Gastroesophageal sphincter (tissue), 4 donors: ENCODE data around the gene OXNAD1. TPM values are rescaled to one million over a fixed set of nuclear protein-coding genes. Genes with fewer than 3 reads are reported as not detected.

Source experiments
- ATAC-seq: fragments of 150-250 bp; one replicate; pipeline ENCODE4 v1.9.1; 2016; ENCODE audit warnings: mild to moderate bottlenecking, moderate library complexity
- H3K27ac ChIP-seq, 4 donors: fragments of 200-600 bp; sonication (generic) in 3 of 4; 1 replicate in 3 of 4; 2 replicates in 1 of 4; pipeline ENCODE4 v1.5.1; 2016 to 2019
- H3K27me3 ChIP-seq: fragments of 200-600 bp; sonication (generic); one replicate; pipeline ENCODE4 v1.5.1; 2019
- H3K36me3 ChIP-seq, 2 donors: fragments of 200-600 bp; sonication (generic); one replicate each; pipeline ENCODE4 v1.5.1; 2019; ENCODE audit warnings: control low read depth in 1 of 2
- H3K4me1 ChIP-seq, 3 donors: fragments of 200-600 bp; sonication (generic); 1 replicate in 2 of 3; 2 replicates in 1 of 3; pipeline ENCODE4 v1.5.1; 2016 to 2019; ENCODE audit warnings: control low read depth in 2 of 3
- H3K4me3 ChIP-seq, 2 donors: fragments of 200-600 bp; sonication (generic); one replicate each; pipeline ENCODE4 v1.5.1; 2019; ENCODE audit warnings: mild to moderate bottlenecking in 1 of 2, moderate library complexity in 1 of 2
- H3K9me3 ChIP-seq, 3 donors: fragments of 200-600 bp; sonication (generic); one replicate each; pipeline ENCODE4 v1.5.1; 2017 to 2019; ENCODE audit warnings: control low read depth in 2 of 3
- EP300 ChIP-seq: sonication (generic); formaldehyde crosslinking; IDR thresholded peaks from one replicate; pipeline ENCODE4 v1.6.1; 2017; ENCODE audit warnings: antibody characterized with exemption, mild to moderate bottlenecking
- POLR2A ChIP-seq, 2 donors: fragments of 450-650 bp; IDR thresholded peaks; one replicate each; pipeline ENCODE4 v1.6.1; 2017; ENCODE audit warnings: antibody characterized with exemption in 2 of 2, mild to moderate bottlenecking in 2 of 2, moderate library complexity in 1 of 2
- POLR2AphosphoS5 ChIP-seq: sonication (generic); formaldehyde crosslinking; IDR thresholded peaks from one replicate; pipeline ENCODE4 v1.6.1; 2017; ENCODE audit warnings: antibody characterized with exemption
- WGBS, 2 donors: methylation state at CpG; one replicate each; pipeline ENCODE4 v1.1.5; 2018; ENCODE audit warnings: low coverage in 1 of 2; 5-methylcytosine and 5-hydroxymethylcytosine counted together
- total RNA-seq, 4 donors: library from RNA; depleted of rRNA; stranded (reverse); fragments of >200 nt; gene quantifications; one replicate each; pipeline ENCODE4 v1.1.0, GENCODE V29; 2016
- TF ChIP-seq, protein P1 (sequence below), 4 experiments: fragments of 200-600 bp in 2 of 4; fragments of 450-650 bp in 2 of 4; sonication (generic) in 1 of 4; IDR thresholded peaks; one replicate each; pipeline ENCODE4 v1.5.1; 2017 to 2019; ENCODE audit warnings: antibody characterized with exemption in 4 of 4, mild to moderate bottlenecking in 2 of 4, moderate library complexity in 2 of 4

Gene OXNAD1
- total RNA-seq, 4 donors from 2014 or later, result 10.2 to 13.2 (median 12.4) TPM

DNA sequence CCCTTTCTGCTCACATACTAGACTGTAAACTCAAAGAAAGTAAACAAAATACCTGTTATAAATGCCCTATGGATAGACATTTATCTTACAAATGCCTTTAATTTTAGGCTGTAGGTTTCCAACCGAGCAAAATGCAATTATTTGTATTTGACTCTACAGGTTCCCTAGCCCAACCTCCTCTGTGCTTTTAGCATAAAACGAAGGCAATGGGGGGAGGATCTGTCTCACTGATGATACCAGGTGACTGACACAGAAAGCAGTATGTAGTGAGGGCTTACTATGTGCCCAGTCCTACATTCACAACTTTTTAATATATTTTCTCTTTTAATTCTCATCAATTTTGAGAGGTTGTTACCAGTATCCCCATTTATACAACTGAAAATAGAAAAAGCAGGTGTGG lies 87.4 kb downstream of the OXNAD1 start:
- 57 to 81% methylated on average over 2 of the region's 2 CpGs for WGBS, 2 donors
- Histone ChIP-seq H3K27me3 (no peaks in the 10 kb centered on the region), H3K9me3 (no peaks in the 10 kb centered on the region), H3K36me3 (peaks cover 0 to 53% of the 10 kb centered on the region in 2 donors), H3K4me1 (peaks cover 0 to 19% (median 0%) of the 10 kb centered on the region in 3 donors), H3K4me3 (no peak overlapping the region), H3K27ac (peak overlapping the region in 1 of 4 donors; percentile 69)
- no peak for ATAC-seq
- TF ChIP-seq POLR2A (IDR thresholded peaks at IDR 0.05) (no peak), EP300 (no peak), POLR2AphosphoS5 (no peak)
- TF ChIP-seq, protein P1, sequence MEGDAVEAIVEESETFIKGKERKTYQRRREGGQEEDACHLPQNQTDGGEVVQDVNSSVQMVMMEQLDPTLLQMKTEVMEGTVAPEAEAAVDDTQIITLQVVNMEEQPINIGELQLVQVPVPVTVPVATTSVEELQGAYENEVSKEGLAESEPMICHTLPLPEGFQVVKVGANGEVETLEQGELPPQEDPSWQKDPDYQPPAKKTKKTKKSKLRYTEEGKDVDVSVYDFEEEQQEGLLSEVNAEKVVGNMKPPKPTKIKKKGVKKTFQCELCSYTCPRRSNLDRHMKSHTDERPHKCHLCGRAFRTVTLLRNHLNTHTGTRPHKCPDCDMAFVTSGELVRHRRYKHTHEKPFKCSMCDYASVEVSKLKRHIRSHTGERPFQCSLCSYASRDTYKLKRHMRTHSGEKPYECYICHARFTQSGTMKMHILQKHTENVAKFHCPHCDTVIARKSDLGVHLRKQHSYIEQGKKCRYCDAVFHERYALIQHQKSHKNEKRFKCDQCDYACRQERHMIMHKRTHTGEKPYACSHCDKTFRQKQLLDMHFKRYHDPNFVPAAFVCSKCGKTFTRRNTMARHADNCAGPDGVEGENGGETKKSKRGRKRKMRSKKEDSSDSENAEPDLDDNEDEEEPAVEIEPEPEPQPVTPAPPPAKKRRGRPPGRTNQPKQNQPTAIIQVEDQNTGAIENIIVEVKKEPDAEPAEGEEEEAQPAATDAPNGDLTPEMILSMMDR (IDR thresholded peaks at IDR 0.05), result no peak

DNA sequence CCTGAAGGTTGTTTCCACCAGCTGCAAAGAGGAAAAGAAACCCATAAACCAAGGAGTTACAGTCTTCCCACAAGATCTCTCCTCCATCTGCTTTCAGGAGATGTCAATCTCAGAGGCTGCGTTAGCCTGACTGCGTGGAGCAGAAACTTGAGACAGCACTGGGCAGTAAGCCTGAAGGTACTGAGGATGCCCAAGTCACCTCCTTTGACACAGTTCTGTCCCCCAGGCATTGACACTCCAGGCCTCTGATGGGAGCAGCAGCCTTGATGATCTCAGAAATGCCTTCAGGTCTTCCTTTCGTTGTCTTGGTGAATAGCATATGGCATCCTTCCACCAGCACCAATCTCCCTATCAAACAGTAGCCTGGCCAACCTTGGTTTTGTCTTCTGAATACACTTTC lies 89.3 kb downstream of the OXNAD1 start:
- Histone ChIP-seq H3K4me1 (peaks cover 0 to 32% (median 6%) of the 10 kb centered on the region in 3 donors), H3K27ac (peak overlapping the region in 1 of 4 donors; percentile 14), H3K36me3 (peaks cover 0 to 35% of the 10 kb centered on the region in 2 donors), H3K27me3 (no peaks in the 10 kb centered on the region), H3K4me3 (no peak overlapping the region), H3K9me3 (no peaks in the 10 kb centered on the region)
- TF ChIP-seq POLR2AphosphoS5 (no peak), POLR2A (IDR thresholded peaks at IDR 0.05) (no peak), EP300 (no peak)
- TF ChIP-seq, protein P1 (IDR thresholded peaks at IDR 0.05), result no peak
- 87% methylated on average over 3 of the region's 3 CpGs; no CpG with 5 or more reads in 1 of the 2 donors for WGBS, 2 donors
- ATAC-seq, result no peak

Other genes with a start within 250 kb of the OXNAD1 start
- gene GALNT15, start 90.5 kb upstream of the OXNAD1 start, total RNA-seq, result 100 to 1,000 TPM in 3 of 4 donors, 10 to 100 TPM in 1; 75.4 to 297 (median 134) TPM
- 10 to 100 TPM; 31.4 to 40.0 (median 36.8) TPM for gene DPH3, start 269 bp upstream of the OXNAD1 start, total RNA-seq
- 100 to 1,000 TPM in 1 of 4 donors, 10 to 100 TPM in 3; 30.6 to 110 (median 68.2) TPM for gene RFTN1, start 248.5 kb downstream of the OXNAD1 start, total RNA-seq